ENCODE data around the gene GNA14.

The GNA14 gene

DNA sequence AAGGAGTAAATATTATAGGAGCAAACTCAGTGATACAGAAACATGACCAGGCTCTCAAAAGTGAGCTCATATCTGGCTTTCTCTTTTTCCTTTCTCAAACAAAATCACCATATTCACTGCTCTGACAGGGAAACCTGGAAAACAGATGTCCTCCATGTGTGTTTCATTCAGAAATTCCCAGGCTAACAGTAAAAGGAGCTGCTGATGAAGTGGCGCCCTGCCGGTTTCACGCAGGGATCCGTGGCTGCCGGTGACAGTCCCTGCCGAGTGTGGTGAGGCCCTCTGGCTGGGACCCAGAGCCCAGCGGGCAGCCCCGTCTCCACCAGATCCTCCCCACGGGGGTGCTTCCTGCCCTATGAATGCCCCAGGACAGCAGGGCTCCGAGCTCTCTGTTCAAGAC is 208.1 kb downstream of the GNA14 start:
- TF ChIP-seq, protein P1, sequence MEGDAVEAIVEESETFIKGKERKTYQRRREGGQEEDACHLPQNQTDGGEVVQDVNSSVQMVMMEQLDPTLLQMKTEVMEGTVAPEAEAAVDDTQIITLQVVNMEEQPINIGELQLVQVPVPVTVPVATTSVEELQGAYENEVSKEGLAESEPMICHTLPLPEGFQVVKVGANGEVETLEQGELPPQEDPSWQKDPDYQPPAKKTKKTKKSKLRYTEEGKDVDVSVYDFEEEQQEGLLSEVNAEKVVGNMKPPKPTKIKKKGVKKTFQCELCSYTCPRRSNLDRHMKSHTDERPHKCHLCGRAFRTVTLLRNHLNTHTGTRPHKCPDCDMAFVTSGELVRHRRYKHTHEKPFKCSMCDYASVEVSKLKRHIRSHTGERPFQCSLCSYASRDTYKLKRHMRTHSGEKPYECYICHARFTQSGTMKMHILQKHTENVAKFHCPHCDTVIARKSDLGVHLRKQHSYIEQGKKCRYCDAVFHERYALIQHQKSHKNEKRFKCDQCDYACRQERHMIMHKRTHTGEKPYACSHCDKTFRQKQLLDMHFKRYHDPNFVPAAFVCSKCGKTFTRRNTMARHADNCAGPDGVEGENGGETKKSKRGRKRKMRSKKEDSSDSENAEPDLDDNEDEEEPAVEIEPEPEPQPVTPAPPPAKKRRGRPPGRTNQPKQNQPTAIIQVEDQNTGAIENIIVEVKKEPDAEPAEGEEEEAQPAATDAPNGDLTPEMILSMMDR (IDR thresholded peaks at IDR 0.05; ENCODE audit: low read depth, low read length): no peak
- DNase-seq (ENCODE audit: extremely low read depth, low read depth): no peak

DNA sequence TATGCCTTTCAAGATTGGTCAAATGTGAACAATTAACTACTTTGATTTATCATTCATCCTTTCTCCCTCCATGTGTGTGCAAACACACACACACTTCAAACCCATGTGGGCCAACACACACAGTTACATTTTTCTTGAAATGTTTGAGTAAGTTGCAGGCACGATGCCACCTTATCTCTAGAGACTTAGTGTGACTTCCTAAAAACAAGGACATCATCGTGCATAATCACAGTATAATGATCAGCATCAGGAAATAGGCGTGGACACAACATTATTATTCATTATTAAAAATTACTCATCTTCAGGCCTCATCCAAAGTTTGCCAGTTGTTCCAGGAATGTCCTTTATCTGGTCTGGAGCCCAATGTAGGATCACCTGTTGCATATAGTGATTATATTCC is 209.5 kb downstream of the GNA14 start:
- TF ChIP-seq, protein P1 (IDR thresholded peaks at IDR 0.05; ENCODE audit: low read depth, low read length): no peak
- no peak for DNase-seq (ENCODE audit: extremely low read depth, low read depth)

DNA sequence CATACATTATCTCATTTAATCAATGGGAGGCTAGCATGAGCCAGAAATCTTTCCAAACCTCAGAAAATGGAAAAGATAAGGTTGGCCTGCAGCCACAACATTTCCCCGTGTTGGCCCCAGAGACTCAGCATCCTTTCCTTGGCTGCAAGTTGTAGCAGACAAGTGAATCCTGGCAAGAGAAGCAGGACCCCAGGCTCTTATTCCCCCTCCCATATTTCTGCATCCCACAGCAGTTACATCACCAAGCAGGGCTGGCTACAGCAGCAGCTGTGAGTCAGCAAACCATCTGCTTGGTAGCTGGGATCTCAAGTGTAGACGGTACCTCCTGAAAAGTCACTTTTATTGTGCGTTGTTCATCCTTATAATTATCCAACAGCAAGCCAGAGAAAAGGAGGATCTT is 212.4 kb downstream of the GNA14 start:
- TF ChIP-seq, protein P1 (IDR thresholded peaks at IDR 0.05; ENCODE audit: low read depth, low read length): no peak
- DNase-seq (ENCODE audit: extremely low read depth, low read depth): no peak

DNA sequence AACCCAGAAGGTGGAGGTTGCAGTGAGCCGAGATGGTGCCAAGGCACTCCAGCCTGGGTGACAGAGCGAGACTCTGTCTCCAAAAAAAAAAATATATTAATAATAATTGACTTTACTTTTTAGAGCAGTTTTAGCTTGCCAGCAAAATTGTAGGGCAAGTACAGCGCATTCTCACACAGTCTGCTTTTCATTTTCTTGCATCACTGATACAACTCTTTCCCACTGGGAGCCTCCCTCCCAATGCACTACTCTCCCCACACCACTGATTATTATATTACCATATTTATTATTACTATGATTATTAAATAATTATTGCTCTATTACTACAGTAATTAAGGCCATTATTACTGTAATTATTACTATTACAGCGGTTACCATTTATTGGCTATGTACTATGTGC is 212.8 kb downstream of the GNA14 start:
- TF ChIP-seq, protein P1 (IDR thresholded peaks at IDR 0.05; ENCODE audit: low read depth, low read length): no peak
- DNase-seq (ENCODE audit: extremely low read depth, low read depth): no peak

DNA sequence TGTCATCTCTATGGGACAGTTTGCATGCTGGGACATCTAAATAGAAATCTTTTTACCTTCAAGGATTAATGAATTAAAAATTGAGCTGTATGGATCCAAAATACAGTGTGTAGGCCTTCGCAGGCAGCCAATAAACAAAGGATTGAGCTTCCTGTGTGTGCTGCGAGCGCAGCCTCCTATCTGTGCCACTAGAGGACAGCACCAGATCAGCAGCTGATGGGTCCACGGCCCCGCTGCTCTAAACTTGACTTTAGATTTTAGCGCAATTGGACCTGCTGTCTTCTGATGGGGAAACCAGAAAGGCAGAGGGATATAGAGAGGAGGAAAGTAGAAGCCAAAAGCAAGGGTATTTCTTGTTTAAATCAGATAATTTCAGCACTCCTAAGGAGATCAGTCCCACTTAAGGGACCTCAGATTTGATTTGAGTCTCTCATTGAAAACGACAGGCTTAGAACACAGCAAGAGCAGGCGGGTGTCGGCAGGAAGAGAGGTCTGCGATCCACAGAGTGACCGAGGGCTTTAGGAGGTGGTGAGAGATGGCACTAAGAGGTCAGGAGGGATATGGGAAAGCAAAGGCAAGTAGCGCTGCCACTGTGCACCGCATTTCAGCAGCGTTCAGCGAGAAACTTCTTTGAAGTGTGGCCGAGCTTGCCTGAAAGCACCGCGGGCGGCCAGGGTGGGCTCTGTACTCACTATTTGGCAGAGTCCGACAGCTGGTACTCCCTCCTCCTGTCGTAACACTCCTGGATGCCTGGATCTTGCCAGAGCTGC is 214.3 kb downstream of the GNA14 start:
- DNase-seq (ENCODE audit: extremely low read depth, low read depth): peak; percentile 41
- TF ChIP-seq, protein P1 (IDR thresholded peaks at IDR 0.05; ENCODE audit: low read depth, low read length): no peak; the same call in none of the 2 replicates

DNA sequence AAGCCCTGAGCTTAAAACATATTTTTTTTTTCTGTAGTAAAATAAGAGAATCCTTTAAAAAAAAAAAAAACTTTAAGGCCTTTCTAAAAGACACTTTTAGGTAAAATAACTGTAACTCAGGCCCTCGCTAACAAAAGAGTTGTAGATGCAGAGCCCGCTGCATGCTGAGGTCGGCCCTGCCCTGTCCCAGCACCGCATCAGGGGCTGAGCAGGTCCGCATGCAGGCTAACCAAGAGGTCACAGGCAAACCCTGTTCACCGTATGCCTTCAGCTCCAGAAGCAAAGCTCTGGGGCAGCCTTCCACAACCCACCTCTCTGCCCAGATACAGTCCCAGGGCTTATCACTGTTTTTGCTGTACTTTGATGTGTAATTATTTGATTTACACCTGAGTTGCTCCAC is 216.1 kb downstream of the GNA14 start:
- DNase-seq (ENCODE audit: extremely low read depth, low read depth): no peak
- TF ChIP-seq, protein P1 (IDR thresholded peaks at IDR 0.05; ENCODE audit: low read depth, low read length): no peak

DNA sequence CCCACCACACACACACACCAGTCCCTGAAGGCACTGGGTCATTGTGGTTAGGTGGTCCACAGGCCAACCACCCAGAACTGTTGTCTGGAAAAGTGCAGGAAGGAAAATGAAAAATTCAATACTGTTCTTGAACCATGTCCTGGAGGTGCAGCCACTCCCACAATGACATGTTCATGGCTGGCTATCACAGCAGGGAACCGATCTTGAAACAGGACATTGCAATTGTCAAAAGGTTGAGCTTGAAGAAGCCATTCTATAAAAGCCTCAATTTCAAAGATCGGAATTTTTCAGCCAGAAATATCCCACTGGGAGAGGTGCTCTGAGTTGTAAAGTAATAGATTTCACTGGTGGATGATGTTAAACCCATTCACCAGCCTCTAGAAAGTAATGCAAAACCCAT is 218.2 kb downstream of the GNA14 start:
- DNase-seq (ENCODE audit: extremely low read depth, low read depth): no peak
- TF ChIP-seq, protein P1 (IDR thresholded peaks at IDR 0.05; ENCODE audit: low read depth, low read length): no peak
